ENCODE results near the gene GRIK4.

GRCh38 chr11:120633616-120634393, 122.3 kb downstream of the GRIK4 start:
- no peak for TF ChIP-seq POLR2A (IDR thresholded peaks at IDR 0.05; ENCODE audit: low read depth, low read length)
- no peak for TF ChIP-seq POLR2AphosphoS5 (IDR thresholded peaks at IDR 0.05; ENCODE audit: low read depth, low read length)

Measured in GM12892 (cell line).